Measurements from ENCODE around the gene ACTN4.
"Not testable (repeated sequence)": the region's sequence is repeated elsewhere in the genome, so short reads cannot be mapped to it uniquely, and the experiment has no call there.

The ACTN4 gene

DNA sequence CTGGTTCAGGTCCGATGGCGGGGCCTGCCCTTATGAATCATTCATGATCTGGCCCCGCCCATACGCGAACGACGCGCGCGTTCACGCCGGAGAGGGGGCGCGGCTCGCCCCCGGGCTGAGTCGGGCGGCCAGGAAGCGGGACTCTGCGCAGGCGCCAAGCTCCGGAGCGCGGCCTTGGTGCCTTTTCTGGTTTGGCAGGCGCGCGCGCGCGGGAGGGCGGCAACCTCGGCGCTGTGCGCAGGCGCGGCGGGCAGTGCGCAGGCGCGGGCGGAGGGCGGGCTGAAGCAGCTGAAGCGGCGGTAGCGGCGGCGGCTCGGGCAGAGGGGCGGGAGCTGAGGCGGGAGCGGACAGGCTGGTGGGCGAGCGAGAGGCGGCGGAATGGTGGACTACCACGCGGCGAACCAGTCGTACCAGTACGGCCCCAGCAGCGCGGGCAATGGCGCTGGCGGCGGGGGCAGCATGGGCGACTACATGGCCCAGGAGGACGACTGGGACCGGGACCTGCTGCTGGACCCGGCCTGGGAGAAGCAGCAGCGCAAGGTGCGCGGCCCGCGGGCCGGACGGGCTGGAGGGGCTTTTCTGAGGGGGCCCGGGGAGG lies at the start of gene ACTN4:
TSS of gene ACTN4 (plus strand) at position 282 of the 598 bp plus-strand sequence. CDS start at position 379, 97 bp downstream.
- Mint-ChIP-seq H3K36me3 (peaks cover 14 to 16% of the 10 kb centered on the region in 2 donors), H3K9me3 (no peaks in the 10 kb centered on the region), H3K27ac (peak within 1 kb of the TSS; percentile 94), H3K4me3 (peak within 1 kb of the TSS; percentile 91 to 98), H3K27me3 (no peaks in the 10 kb centered on the region), H3K4me1 (peaks cover 24 to 46% of the 10 kb centered on the region in 2 donors)
- ATAC-seq (replicated peaks), result peak; percentile 91
- DNase-seq, result peak; percentile 100

DNA sequence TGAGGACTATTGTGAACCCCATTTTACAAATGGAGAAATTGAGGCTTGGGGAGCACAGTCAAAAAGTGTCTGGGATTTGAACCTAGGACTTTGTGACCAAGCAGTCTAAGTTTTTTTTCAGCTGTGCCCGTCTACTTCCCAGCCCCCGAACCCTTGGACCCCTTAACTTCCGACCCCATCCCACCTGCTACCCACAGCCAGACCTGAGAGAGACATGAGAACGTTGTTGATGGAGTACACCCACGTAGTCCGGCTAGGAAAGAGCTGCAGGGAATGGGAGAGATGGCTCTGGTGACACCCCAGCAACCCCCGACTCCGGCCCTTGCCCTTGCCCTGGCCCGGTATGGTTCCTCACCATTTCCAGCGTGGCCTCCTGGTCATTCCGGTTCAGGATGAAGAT lies 47.7 kb upstream of the ACTN4 start:
- H3K4me1 Mint-ChIP-seq, result peaks cover 12 to 13% of the 10 kb centered on the region in 2 donors
- no peak overlapping the region for H3K4me3 Mint-ChIP-seq
- no peak overlapping the region for H3K27ac Mint-ChIP-seq
- no peak for DNase-seq
- no peak for ATAC-seq (replicated peaks)
- no peaks in the 10 kb centered on the region for H3K27me3 Mint-ChIP-seq
- H3K36me3 Mint-ChIP-seq, result peaks cover 41 to 52% of the 10 kb centered on the region in 2 donors
- H3K9me3 Mint-ChIP-seq, result peaks cover 0 to 3% of the 10 kb centered on the region in 2 donors

DNA sequence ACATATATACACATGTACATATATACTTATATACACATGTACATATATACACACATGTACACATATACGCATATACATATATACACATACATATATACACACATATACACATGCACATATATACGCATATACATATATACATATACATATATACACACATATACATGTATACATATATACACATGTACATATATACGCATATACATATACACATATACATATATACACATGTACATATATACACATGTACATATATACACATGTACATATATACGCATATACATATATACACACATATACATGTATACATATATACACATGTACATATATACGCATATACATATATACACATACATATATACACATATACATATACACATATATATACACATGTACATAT lies 44.6 kb upstream of the ACTN4 start:
- not testable (repeated sequence) for H3K27me3 Mint-ChIP-seq; ATAC-seq (replicated peaks); H3K27ac Mint-ChIP-seq; H3K9me3 Mint-ChIP-seq; DNase-seq; H3K4me3 Mint-ChIP-seq
- Mint-ChIP-seq H3K36me3 (peaks cover 36 to 46% of the 10 kb centered on the region in 2 donors), H3K4me1 (peaks cover 14 to 21% of the 10 kb centered on the region in 2 donors)

DNA sequence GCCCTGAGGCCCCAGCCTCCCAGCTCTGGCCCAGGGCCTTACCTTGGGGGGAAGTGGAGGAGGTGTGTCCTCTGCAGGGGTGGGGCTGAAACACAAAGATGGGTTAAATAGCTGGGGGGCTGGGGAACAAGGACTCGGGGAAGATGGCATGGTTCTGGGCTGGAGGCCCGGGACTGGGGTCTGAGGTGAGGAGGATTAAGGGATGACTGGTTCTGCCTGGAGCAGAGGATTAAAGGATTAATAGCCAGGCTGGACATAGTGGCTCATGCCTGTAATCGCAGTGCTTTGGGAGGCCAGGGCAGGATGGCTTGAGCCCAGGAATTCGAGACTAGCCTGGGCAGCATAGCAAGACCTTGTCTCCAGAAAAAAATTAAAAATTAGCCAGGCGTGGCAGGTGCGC lies 41.3 kb upstream of the ACTN4 start:
- H3K4me1 Mint-ChIP-seq, result peaks cover 10 to 26% of the 10 kb centered on the region in 2 donors
- no peak overlapping the region for H3K4me3 Mint-ChIP-seq
- peaks cover 50 to 56% of the 10 kb centered on the region in 2 donors for H3K36me3 Mint-ChIP-seq
- H3K27ac Mint-ChIP-seq, result peak overlapping the region; percentile 48
- no peak for DNase-seq
- H3K27me3 Mint-ChIP-seq, result no peaks in the 10 kb centered on the region
- peaks cover 0 to 3% of the 10 kb centered on the region in 2 donors for H3K9me3 Mint-ChIP-seq
- no peak for ATAC-seq (replicated peaks)

DNA sequence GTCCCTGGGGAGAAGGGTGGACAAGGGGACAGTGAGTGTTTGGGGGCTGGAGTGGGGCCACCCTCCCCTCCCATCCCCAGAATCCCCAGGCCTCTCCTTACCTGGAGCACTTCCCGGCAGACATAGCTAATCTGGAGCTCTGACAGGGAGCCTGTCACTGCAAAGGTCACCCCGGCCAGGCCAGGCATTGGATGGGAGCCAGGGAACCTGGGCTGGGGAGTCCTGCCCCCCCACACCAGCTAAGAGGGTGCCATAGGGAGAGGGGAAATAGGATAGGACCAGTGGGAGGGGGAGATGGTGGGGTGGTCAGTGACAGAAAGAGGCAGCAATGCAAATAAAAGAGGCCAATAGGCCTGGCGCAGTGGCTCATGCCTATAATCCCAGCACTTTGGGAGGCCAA lies 33.2 kb upstream of the ACTN4 start:
- H3K4me3 Mint-ChIP-seq, result peak overlapping the region in 1 of 2 donors; percentile 32
- DNase-seq, result no peak
- H3K36me3 Mint-ChIP-seq, result peaks cover 54 to 62% of the 10 kb centered on the region in 2 donors
- H3K4me1 Mint-ChIP-seq, result peaks cover 34 to 73% of the 10 kb centered on the region in 2 donors
- H3K9me3 Mint-ChIP-seq, result no peaks in the 10 kb centered on the region
- H3K27ac Mint-ChIP-seq, result peak overlapping the region; percentile 9
- H3K27me3 Mint-ChIP-seq, result no peaks in the 10 kb centered on the region
- ATAC-seq (replicated peaks), result no peak

DNA sequence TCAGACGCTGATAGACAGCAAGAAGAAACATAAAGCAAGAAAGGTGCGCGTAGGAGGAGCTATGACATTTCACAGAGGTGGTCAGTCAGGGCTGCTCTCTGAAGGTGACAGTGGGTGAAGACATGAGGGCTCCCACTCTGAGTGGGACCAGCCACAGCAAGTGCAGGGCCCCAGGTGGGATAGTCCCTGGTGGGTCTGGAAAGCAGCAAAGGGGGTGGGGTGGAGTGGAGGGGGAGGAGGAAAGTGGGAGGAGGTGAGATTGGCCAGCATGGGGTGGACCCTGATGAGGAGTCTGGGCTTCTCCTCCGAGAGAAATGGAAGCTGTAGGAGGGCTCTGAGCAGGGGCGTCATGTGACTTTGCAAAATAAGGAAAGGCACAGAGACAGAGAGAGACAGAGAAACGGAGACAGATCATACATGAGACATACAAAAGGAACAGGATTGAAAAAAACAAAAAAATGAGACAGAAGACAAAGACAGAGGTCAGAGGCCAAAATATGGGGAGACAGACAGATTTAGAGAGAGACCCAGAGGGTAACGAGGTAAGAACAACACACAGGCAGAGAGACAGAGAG lies 32.4 kb upstream of the ACTN4 start:
- Mint-ChIP-seq H3K4me3 (peak overlapping the region; percentile 62 to 77), H3K27ac (peak overlapping the region; percentile 93), H3K36me3 (peaks cover 54 to 61% of the 10 kb centered on the region in 2 donors), H3K27me3 (no peaks in the 10 kb centered on the region), H3K9me3 (no peaks in the 10 kb centered on the region), H3K4me1 (peaks cover 39 to 81% of the 10 kb centered on the region in 2 donors)
- ATAC-seq (replicated peaks), result no peak
- no peak for DNase-seq

DNA sequence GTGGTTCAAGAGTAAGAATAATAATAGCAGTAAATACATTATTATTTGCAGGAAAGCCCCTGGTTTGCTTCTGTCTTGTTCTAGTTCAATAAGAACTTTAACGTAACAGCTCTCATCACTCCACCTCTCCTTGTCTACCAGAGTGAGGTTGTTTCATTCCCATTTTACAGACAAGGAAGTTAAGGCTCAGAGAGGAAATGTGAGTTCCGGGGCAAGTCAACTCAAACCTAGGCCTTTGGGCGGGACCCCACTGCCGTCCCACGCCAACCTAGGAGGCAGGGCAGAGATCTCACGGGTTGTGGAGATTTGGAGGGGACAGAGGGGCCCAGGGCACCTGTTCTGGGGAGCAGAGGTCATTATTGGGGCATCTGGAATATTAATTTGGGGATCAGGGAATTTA lies 31.2 kb upstream of the ACTN4 start:
- peaks cover 40 to 76% of the 10 kb centered on the region in 2 donors for H3K4me1 Mint-ChIP-seq
- H3K27ac Mint-ChIP-seq, result peak overlapping the region; percentile 99
- H3K36me3 Mint-ChIP-seq, result peaks cover 44 to 55% of the 10 kb centered on the region in 2 donors
- no peaks in the 10 kb centered on the region for H3K27me3 Mint-ChIP-seq
- peak overlapping the region; percentile 97 to 100 for H3K4me3 Mint-ChIP-seq
- ATAC-seq (replicated peaks), result no peak
- H3K9me3 Mint-ChIP-seq, result no peaks in the 10 kb centered on the region
- no peak for DNase-seq

DNA sequence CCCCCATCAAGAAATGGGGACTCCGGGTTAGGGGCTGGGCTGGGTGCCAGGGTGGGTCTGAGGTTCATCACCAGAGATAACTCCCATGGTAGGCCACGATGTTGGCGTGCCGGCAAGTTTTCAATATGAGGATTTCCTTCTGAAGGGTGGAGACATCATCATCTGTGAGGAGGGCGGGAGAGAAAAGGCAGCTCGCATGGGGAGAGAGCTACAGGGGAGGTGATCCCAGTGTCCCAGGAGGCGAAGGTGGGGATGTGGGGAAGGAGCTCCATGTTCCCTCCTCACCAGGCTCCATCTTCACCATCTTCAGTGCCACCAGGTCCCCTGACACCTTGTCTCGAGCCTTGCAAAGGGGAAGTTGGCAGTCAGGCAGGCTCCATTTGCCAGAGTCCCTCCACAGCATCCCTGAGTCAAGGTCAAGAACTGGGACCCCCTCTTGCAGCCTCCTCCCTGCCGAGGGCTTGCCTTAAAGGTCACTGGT lies 30.1 kb upstream of the ACTN4 start:
- H3K27me3 Mint-ChIP-seq, result no peaks in the 10 kb centered on the region
- H3K9me3 Mint-ChIP-seq, result no peaks in the 10 kb centered on the region
- peaks cover 52 to 63% of the 10 kb centered on the region in 2 donors for H3K36me3 Mint-ChIP-seq
- peak overlapping the region; percentile 97 to 100 for H3K4me3 Mint-ChIP-seq
- H3K27ac Mint-ChIP-seq, result peak overlapping the region; percentile 99
- peaks cover 39 to 84% of the 10 kb centered on the region in 2 donors for H3K4me1 Mint-ChIP-seq
- ATAC-seq (replicated peaks) (peak; percentile 19 to 25), DNase-seq (peak; percentile 44)

DNA sequence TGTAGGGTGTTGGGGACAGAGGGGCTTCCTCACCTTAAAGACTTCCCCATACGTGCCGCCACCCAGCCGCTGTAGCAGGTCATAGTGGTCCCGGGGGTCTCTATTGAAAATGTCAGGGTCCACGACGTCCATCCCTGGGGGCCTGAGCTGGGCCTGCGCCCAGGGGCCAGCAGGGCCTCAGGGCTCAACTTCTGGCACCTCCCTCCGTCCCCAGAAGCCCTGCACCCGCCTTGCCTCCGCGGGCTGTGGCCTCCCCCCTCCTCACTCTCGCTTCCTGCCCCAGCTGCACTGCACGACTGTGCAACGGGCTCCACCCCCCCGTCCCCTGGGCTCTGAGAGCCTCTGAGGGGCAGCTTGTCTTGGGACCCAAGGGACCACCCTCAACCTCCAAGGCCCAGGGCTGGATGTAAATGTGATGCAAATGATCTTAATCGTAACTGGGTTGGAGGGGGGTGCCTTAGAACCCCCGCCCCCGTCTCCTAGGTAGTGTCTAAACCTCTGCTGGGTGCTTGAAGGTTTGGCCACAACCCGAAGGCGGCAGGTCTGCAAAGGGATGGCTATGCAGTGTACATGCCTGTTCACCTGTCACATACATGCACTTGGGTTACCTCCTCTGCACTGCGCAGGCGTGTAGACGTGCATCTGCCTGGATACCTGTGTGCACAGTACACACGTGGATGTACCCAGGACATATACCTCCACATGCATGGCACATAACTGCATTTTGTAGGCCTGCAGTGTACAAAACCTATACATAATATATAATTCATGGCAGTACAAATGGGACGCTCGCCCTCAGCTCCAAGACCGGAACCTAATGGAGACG lies 29.5 kb upstream of the ACTN4 start, which contains the start of gene MAP4K1:
TSS of gene MAP4K1 (minus strand) at position 190 of the 826 bp plus-strand sequence. CDS start at position 132, 58 bp downstream.
- Mint-ChIP-seq H3K27ac (peak within 1 kb of the TSS; percentile 99), H3K4me1 (peaks cover 34 to 77% of the 10 kb centered on the region in 2 donors), H3K4me3 (peak within 1 kb of the TSS; percentile 97 to 100), H3K36me3 (peaks cover 46 to 58% of the 10 kb centered on the region in 2 donors), H3K27me3 (no peaks in the 10 kb centered on the region), H3K9me3 (no peaks in the 10 kb centered on the region)
- ATAC-seq (replicated peaks), result peak; percentile 83 to 87
- peak; percentile 91 for DNase-seq

DNA sequence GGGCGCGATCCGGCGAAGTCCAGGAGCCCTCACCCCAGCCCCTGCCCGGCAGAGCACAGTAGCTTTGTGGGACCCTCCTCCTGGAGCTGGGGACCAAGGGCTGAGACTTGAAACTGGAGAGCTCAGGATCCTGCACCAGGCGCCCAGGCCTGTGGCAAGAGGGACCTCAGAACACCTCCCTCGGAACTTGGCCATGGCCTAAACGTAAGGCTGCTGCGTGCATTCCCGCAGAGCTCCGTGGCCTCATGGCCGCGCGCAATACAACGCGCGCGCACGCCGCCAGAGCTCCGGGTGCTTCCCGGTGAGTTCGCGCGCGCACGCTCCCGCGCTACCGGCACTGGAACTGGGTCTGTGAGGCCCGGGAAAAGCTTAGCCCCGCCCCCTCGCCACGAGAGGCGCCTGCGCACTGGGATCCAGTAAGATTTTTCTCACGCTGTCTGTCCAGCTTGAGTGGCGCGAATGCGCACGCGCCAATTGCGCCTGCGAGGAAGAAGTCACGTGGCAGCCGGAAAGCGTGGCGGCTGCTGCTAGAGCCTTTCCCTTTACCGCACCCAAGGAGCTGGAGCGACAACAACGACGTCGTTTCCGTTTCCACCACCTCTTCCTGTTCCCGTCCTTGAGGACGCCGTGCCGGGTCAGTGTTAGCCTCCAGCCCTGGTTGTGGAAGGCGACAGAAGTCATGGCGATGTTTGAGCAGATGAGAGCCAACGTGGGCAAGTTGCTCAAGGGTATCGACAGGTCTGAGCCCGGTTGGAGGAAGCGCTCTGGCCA lies 28.7 kb upstream of the ACTN4 start, which contains the start of gene EIF3K:
TSS of gene EIF3K (plus strand) at position 599 of the 771 bp plus-strand sequence. CDS start at position 680, 81 bp downstream.
- Mint-ChIP-seq H3K4me3 (peak within 1 kb of the TSS; percentile 97 to 100), H3K27me3 (no peaks in the 10 kb centered on the region), H3K36me3 (peaks cover 43 to 54% of the 10 kb centered on the region in 2 donors), H3K9me3 (no peaks in the 10 kb centered on the region), H3K4me1 (peaks cover 30 to 69% of the 10 kb centered on the region in 2 donors), H3K27ac (peak within 1 kb of the TSS; percentile 99)
- peak; percentile 53 to 54 for ATAC-seq (replicated peaks)
- DNase-seq, result peak; percentile 97

DNA sequence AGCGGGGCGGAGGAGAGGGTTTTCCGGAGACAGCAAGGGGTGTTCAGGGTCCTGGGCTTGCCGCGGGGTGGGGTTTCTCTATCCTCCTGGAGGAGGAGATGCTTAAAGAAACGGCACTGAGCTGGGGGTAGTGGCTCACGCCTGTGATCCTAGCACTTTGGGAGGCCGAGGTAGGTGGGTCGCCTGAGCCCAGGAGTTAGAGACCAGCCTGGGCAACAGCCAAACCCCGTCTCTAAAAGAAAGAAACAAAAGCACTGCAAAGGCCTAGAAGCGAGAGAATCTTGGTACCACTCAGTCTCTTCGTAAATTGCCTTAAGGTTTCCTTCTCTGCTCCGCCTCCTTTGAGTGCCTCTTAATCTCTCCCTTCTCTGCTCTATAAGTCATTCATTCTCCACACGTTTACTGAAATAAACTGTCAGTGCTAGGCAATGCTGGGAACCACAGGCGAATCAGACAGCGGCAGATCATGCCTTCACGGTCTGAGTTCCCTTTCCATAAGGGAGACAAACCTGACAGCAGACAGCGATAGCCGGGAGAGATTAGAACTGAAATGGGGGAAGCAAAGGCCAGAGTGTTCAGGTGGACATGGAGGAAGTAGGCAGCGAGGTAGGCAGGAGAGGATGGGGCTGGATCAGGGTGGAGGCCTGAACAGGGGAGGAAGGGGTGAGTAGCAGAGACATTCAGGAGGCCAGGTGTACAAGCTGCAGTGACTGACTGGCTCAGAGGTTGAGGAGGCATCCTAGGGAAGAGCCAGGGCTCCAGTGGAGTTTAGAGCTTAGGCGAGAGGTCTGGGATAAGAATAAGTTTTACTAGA lies 27.9 kb upstream of the ACTN4 start:
- peak overlapping the region; percentile 97 to 100 for H3K4me3 Mint-ChIP-seq
- H3K36me3 Mint-ChIP-seq, result peaks cover 47 to 57% of the 10 kb centered on the region in 2 donors
- no peaks in the 10 kb centered on the region for H3K27me3 Mint-ChIP-seq
- DNase-seq (no peak), ATAC-seq (replicated peaks) (no peak)
- H3K9me3 Mint-ChIP-seq, result no peaks in the 10 kb centered on the region
- peak overlapping the region; percentile 99 for H3K27ac Mint-ChIP-seq
- peaks cover 26 to 62% of the 10 kb centered on the region in 2 donors for H3K4me1 Mint-ChIP-seq

DNA sequence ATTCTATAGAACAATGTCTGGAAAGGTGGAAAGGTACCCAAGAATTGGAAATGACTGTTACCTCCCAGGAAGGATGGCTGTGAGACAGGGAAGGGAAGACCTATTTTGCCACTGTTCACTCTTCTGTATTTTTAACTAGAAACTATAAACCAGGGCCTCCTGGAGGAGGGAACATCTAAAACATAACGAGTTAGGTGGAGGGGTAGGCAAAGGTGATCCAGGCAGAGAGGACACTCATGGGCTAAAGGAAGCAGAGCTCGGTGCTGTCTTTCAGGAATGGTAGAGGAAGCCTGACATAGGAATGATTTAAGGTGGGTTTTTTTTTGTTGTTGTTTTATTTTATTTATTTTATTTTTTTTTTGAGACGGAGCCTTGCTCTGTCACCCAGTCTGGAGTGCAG lies 22.6 kb upstream of the ACTN4 start:
- Mint-ChIP-seq H3K36me3 (peaks cover 39 to 64% of the 10 kb centered on the region in 2 donors), H3K27me3 (no peaks in the 10 kb centered on the region), H3K27ac (no peak overlapping the region), H3K9me3 (no peaks in the 10 kb centered on the region), H3K4me1 (peaks cover 8 to 34% of the 10 kb centered on the region in 2 donors), H3K4me3 (no peak overlapping the region)
- DNase-seq (no peak), ATAC-seq (replicated peaks) (no peak)

DNA sequence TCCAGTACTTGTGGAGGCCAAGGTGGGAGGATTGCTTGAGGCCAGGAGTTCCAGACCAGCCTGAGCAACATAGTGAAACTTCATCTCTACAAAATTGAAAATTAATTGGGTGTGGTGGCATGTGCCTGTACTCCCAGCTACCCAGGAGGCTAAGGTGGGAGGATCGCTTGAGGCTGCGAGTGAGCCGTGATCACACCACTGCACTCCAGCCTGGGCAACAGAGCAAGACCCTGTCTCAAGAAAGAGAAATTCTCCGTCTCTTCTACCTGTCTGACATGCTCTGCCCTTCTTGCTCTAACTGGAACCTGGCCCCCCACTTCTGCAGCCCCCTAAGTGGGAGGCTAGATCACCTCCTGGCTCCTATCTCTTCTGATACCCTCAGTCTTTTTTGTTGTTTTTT lies 21.0 kb upstream of the ACTN4 start:
- ATAC-seq (replicated peaks), result no peak
- DNase-seq, result no peak
- Mint-ChIP-seq H3K9me3 (no peaks in the 10 kb centered on the region), H3K27me3 (no peaks in the 10 kb centered on the region), H3K4me3 (no peak overlapping the region), H3K36me3 (peaks cover 46 to 68% of the 10 kb centered on the region in 2 donors), H3K4me1 (peaks cover 2 to 26% of the 10 kb centered on the region in 2 donors), H3K27ac (no peak overlapping the region)
